K562 (cell line): ENCODE measurements around the gene GLRA1.

ENCODE experiments used
- AFF4 ChIP-seq: sonication (generic); formaldehyde crosslinking; IDR thresholded peaks from 2 replicates; pipeline ENCODE4 v1.8.0; 2023; ENCODE audit warnings: mild to moderate bottlenecking, missing genetic modification reagents
- CCNT2 ChIP-seq: IDR thresholded peaks from 2 replicates; pipeline ENCODE4 v1.6.1; 2011; ENCODE audit warnings: borderline replicate concordance, low read depth, mild to moderate bottlenecking, moderate library complexity, mixed read lengths, low read length; ENCODE audit not compliant: insufficient read length; ENCODE audit errors: extremely low read depth
- FOXJ3 ChIP-seq: sonication (generic); formaldehyde crosslinking; IDR thresholded peaks from 2 replicates; pipeline ENCODE4 v1.4.0; 2020; ENCODE audit warnings: mild to moderate bottlenecking, missing genetic modification reagents
- THRA ChIP-seq: fragments of 450-650 bp; IDR thresholded peaks from 2 replicates; pipeline ENCODE4 v1.6.1; 2017; ENCODE audit warnings: mild to moderate bottlenecking, moderate library complexity
- ZFP91 ChIP-seq: sonication (generic); formaldehyde crosslinking; IDR thresholded peaks from 2 replicates; pipeline ENCODE4 v1.8.0; 2022; ENCODE audit warnings: mild to moderate bottlenecking, missing genetic modification reagents

DNA sequence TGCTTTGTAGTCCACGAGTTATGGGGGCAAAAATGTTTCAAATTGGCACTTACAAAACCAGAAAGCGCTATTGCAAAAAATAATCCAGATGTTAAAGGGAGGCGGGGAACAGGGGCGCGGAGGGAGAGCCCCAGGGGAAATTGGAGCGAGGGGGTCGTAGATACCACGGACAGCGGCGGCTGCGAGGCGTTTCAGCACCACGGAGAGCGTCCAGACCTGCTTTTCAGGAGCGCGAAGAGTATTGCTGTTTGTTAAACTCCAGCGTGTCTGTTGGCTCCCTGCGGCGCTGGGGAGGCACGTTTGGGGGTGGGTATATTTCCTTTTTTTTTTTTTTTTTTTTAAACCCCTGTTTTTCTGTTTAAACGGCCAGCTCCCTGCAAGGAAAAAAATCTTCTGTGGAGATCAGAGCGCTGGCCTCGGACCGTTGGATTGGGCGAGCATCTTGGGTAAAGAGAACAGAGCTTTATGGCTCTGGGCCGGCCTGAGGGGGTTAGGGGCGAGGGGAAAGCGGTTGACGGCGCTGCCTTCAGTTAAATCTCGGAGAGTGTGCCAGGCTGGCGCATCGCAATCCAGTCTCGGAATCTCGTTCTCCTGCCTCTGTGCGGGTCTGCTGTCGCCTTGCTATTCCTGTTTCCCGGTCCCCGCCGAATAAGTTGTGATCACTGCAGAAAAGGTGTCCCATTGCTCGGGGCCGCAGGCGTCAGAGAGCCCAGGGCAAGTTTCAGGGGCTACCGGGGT, at the start of gene GLRA1:
- TF ChIP-seq AFF4 (CRISPR knock-in tag) = peak; percentile 91; the same call in 1 of the 2 replicates
- TF ChIP-seq ZFP91 (CRISPR knock-in tag) = no peak
- TF ChIP-seq FOXJ3 (CRISPR knock-in tag) = peak; percentile 77; the same call in 1 of the 2 replicates
- TF ChIP-seq THRA = no peak
- no peak for TF ChIP-seq CCNT2
